ENCODE data around the gene HRH1. TPM values are rescaled to one million over a fixed set of nuclear protein-coding genes. Genes with fewer than 3 reads are reported as not detected.
A peak's percentile ranks its signal among the peaks of the same experiment; 100 is the strongest.

The HRH1 gene
- total RNA-seq, 4 donors from 2014 or later = 1.8 to 16.3 (median 6.3) TPM

DNA sequence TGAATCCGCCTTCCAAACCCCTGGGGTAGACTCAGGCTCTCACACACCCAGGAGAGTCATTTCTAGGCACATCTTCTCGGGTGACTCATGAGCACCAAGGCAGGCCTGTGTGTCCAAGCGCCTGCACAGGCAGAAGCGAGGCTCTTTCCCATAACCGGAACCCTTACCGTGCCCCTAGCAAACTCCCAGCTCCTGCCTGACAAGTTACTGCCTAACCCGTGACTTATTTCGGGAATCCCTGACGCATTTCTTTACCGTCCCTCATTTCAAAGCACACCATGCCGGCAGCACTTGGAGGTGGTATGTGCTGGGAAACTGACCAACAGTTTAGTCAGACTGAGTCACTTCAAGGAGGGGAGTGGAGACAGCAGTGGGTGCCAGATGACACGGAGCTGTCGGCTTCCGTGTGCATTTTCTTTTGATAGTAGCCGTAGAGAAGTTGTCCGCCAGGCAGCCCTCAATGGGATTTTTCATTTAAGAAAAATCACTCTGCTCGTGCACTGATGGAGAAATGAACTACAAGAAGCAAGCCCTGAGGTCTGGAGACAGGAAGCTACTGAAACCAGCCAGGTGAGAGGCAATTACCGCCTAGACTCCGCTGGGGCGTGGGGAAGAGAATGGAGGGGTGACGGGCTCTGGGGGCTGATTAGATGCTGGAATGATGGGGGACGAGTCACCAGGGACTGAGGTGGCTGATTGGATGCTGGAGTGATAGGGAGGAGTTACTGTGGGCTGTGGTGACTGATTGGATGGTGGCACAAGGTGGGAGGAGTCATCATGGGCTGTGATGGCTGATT lies 17.3 kb upstream of the HRH1 start:
- Histone ChIP-seq H3K36me3 (no peaks in the 10 kb centered on the region), H3K9me3 (no peaks in the 10 kb centered on the region), H3K27ac (peak overlapping the region; percentile 77 to 82), H3K4me3 (peak overlapping the region in 1 of 2 donors; percentile 29), H3K27me3 (no peaks in the 10 kb centered on the region), H3K4me1 (no peaks in the 10 kb centered on the region)
- intact Hi-C loops (cut with DNase I; ENCODE audit: low total_unique reads) = no loop called here
- no peak for TF ChIP-seq POLR2A (IDR thresholded peaks at IDR 0.05)
- peak in 1 of 4 experiments; percentile 8 for TF ChIP-seq CTCF (IDR thresholded peaks at IDR 0.05)
- peak; percentile 81 to 84 for DNase-seq

- intact Hi-C loops (cut with DNase I; ENCODE audit: low total_unique reads) = no loop called here
- no peak for DNase-seq
- H3K27ac ChIP-seq = peak overlapping the region; percentile 77 to 82
- TF ChIP-seq POLR2A (IDR thresholded peaks at IDR 0.05) = no peak
- no peak for TF ChIP-seq CTCF (IDR thresholded peaks at IDR 0.05)
- H3K4me1 ChIP-seq = no peaks in the 10 kb centered on the region
- H3K36me3 ChIP-seq = no peaks in the 10 kb centered on the region
- H3K4me3 ChIP-seq = no peak overlapping the region
- no peaks in the 10 kb centered on the region for H3K27me3 ChIP-seq
- H3K9me3 ChIP-seq = no peaks in the 10 kb centered on the region
These were observed 16.7 kb upstream of the HRH1 start for GRCh38 chr3:11137627-11137959.

- H3K36me3 ChIP-seq = no peaks in the 10 kb centered on the region
- intact Hi-C loops (cut with DNase I; ENCODE audit: low total_unique reads) = no loop called here
- H3K27me3 ChIP-seq = no peaks in the 10 kb centered on the region
- no peak for DNase-seq
- H3K4me1 ChIP-seq = no peaks in the 10 kb centered on the region
- TF ChIP-seq CTCF (IDR thresholded peaks at IDR 0.05) (no peak), POLR2A (IDR thresholded peaks at IDR 0.05) (no peak)
- H3K9me3 ChIP-seq = no peaks in the 10 kb centered on the region
- H3K4me3 ChIP-seq = no peak overlapping the region
- no peak overlapping the region for H3K27ac ChIP-seq
These were observed 15.9 kb upstream of the HRH1 start for GRCh38 chr3:11138371-11138770.

DNA sequence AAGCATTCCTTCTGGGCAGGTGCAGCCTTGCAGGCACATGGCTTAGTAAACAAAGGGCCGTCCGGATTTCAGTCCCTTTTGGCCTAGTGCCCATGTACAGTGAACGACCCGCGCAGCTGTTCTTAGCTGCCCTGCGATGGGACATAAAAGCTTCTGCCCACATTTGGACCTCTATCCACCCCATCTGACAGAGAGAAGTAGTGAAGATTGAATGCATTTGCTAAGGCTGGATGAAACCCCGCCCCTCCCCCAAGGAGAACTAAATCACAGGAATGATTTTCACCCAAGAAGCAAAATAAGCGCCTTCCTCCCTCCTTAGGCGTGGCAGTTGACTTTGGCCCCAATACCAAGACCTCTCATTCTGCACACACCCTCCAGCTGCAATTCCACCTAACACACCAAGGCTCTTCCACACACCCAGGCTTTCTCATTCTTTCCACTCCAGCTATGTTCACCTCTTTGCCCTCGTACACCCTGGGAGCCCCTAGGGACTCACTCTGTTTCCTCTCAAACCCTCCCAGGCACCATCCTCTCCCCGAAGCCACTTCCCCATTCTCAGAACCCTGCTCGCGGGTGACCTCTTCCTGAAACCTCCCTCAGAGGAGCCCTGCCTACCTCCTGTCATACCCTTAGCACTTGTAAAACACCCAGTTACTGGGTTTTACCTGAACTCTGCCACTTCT lies 14.1 kb upstream of the HRH1 start:
- no peaks in the 10 kb centered on the region for H3K4me1 ChIP-seq
- no peak for DNase-seq
- no peak for TF ChIP-seq CTCF (IDR thresholded peaks at IDR 0.05)
- no peak for TF ChIP-seq POLR2A (IDR thresholded peaks at IDR 0.05)
- no peak overlapping the region for H3K27ac ChIP-seq
- no peaks in the 10 kb centered on the region for H3K27me3 ChIP-seq
- no peaks in the 10 kb centered on the region for H3K36me3 ChIP-seq
- H3K9me3 ChIP-seq = no peaks in the 10 kb centered on the region
- H3K4me3 ChIP-seq = no peak overlapping the region
- intact Hi-C loops (cut with DNase I; ENCODE audit: low total_unique reads) = no loop called here

GRCh38 chr3:11140713-11141104 lies 13.6 kb upstream of the HRH1 start:
- intact Hi-C loops (cut with DNase I; ENCODE audit: low total_unique reads) = no loop called here
- H3K36me3 ChIP-seq = no peaks in the 10 kb centered on the region
- H3K27me3 ChIP-seq = no peaks in the 10 kb centered on the region
- no peaks in the 10 kb centered on the region for H3K9me3 ChIP-seq
- no peak overlapping the region for H3K27ac ChIP-seq
- no peak overlapping the region for H3K4me3 ChIP-seq
- TF ChIP-seq CTCF (IDR thresholded peaks at IDR 0.05) = no peak
- TF ChIP-seq POLR2A (IDR thresholded peaks at IDR 0.05) = no peak
- H3K4me1 ChIP-seq = no peaks in the 10 kb centered on the region
- no peak for DNase-seq

Data from uterus (tissue), 4 donors.